ENCODE data around the gene GMDS. TPM values are rescaled to one million over a fixed set of nuclear protein-coding genes. Genes with fewer than 3 reads are reported as not detected.

Gene GMDS
- total RNA-seq, 1 donor from 2014 or later: 7.8 TPM

- no peaks in the 10 kb centered on the region for H3K27me3 ChIP-seq (ENCODE audit: control insufficient read depth in 3 of 3, insufficient read depth in 3 of 3, low read length in 3 of 3)
- H3K4me3 ChIP-seq (ENCODE audit: low read length in 3 of 3): no peak overlapping the region
Measured at GRCh38 chr6:1931817-1932216, 313.6 kb downstream of the GMDS start.

GRCh38 chr6:1930356-1930755 lies 315.0 kb downstream of the GMDS start:
- H3K9me3 ChIP-seq (ENCODE audit: control insufficient read depth in 3 of 3, low read length in 3 of 3): no peaks in the 10 kb centered on the region
- H3K27ac ChIP-seq (ENCODE audit: low read depth, low read length): no peak overlapping the region
- no peak overlapping the region for H3K4me3 ChIP-seq (ENCODE audit: low read length in 3 of 3)
- H3K36me3 ChIP-seq (ENCODE audit: control insufficient read depth in 3 of 3, insufficient read depth in 3 of 3, low read length in 3 of 3): no peaks in the 10 kb centered on the region
- H3K4me1 ChIP-seq (ENCODE audit: control insufficient read depth in 3 of 3, insufficient read depth in 3 of 3, low read length in 3 of 3): no peaks in the 10 kb centered on the region
- H3K9ac ChIP-seq (ENCODE audit: low read depth in 1 of 3, low read length in 3 of 3): no peak overlapping the region
- no peaks in the 10 kb centered on the region for H3K27me3 ChIP-seq (ENCODE audit: control insufficient read depth in 3 of 3, insufficient read depth in 3 of 3, low read length in 3 of 3)

More at GRCh38 chr6:1931817-1932216, 313.6 kb downstream of the GMDS start:
- Histone ChIP-seq H3K36me3 (ENCODE audit: control insufficient read depth in 3 of 3, insufficient read depth in 3 of 3, low read length in 3 of 3) (no peaks in the 10 kb centered on the region), H3K4me1 (ENCODE audit: control insufficient read depth in 3 of 3, insufficient read depth in 3 of 3, low read length in 3 of 3) (no peaks in the 10 kb centered on the region), H3K9me3 (ENCODE audit: control insufficient read depth in 3 of 3, low read length in 3 of 3) (no peaks in the 10 kb centered on the region), H3K27ac (ENCODE audit: low read depth, low read length) (no peak overlapping the region), H3K9ac (ENCODE audit: low read depth in 1 of 3, low read length in 3 of 3) (no peak overlapping the region)

GRCh38 chr6:1929931-1930330 lies 315.5 kb downstream of the GMDS start:
- Histone ChIP-seq H3K9ac (ENCODE audit: low read depth in 1 of 3, low read length in 3 of 3) (no peak overlapping the region), H3K4me1 (ENCODE audit: control insufficient read depth in 3 of 3, insufficient read depth in 3 of 3, low read length in 3 of 3) (no peaks in the 10 kb centered on the region), H3K27ac (ENCODE audit: low read depth, low read length) (no peak overlapping the region), H3K4me3 (ENCODE audit: low read length in 3 of 3) (no peak overlapping the region), H3K9me3 (ENCODE audit: control insufficient read depth in 3 of 3, low read length in 3 of 3) (no peaks in the 10 kb centered on the region), H3K27me3 (ENCODE audit: control insufficient read depth in 3 of 3, insufficient read depth in 3 of 3, low read length in 3 of 3) (no peaks in the 10 kb centered on the region), H3K36me3 (ENCODE audit: control insufficient read depth in 3 of 3, insufficient read depth in 3 of 3, low read length in 3 of 3) (no peaks in the 10 kb centered on the region)

GRCh38 chr6:1925743-1926430 lies 319.5 kb downstream of the GMDS start:
- Histone ChIP-seq H3K36me3 (ENCODE audit: control insufficient read depth in 3 of 3, insufficient read depth in 3 of 3, low read length in 3 of 3) (no peaks in the 10 kb centered on the region), H3K4me3 (ENCODE audit: low read length in 3 of 3) (no peak overlapping the region), H3K9me3 (ENCODE audit: control insufficient read depth in 3 of 3, low read length in 3 of 3) (no peaks in the 10 kb centered on the region), H3K27me3 (ENCODE audit: control insufficient read depth in 3 of 3, insufficient read depth in 3 of 3, low read length in 3 of 3) (no peaks in the 10 kb centered on the region), H3K27ac (ENCODE audit: low read depth, low read length) (no peak overlapping the region), H3K4me1 (ENCODE audit: control insufficient read depth in 3 of 3, insufficient read depth in 3 of 3, low read length in 3 of 3) (no peaks in the 10 kb centered on the region), H3K9ac (ENCODE audit: low read depth in 1 of 3, low read length in 3 of 3) (no peak overlapping the region)

DNA sequence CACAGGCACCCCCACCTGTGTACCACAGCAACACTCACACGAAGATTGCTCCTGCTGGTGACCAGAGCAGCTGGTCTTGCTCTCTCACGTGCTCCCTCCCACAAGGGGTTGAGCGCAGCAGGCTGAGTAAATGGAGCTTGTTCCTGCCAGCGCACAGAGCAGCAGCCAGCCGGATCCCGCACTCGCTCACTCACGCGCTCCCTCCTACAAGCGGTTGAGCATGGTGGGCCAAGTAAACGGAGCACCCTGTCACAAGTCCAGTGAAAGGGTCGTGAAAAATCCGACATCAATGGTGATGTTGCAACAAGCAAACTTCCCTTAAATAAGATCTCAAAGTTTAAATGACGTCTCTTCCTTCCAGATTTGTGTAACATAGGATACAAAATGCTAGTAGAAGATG lies 322.0 kb downstream of the GMDS start:
- H3K27me3 ChIP-seq (ENCODE audit: control insufficient read depth in 3 of 3, insufficient read depth in 3 of 3, low read length in 3 of 3): no peaks in the 10 kb centered on the region
- H3K9ac ChIP-seq (ENCODE audit: low read depth in 1 of 3, low read length in 3 of 3): no peak overlapping the region
- H3K27ac ChIP-seq (ENCODE audit: low read depth, low read length): no peak overlapping the region
- H3K9me3 ChIP-seq (ENCODE audit: control insufficient read depth in 3 of 3, low read length in 3 of 3): no peaks in the 10 kb centered on the region
- no peaks in the 10 kb centered on the region for H3K4me1 ChIP-seq (ENCODE audit: control insufficient read depth in 3 of 3, insufficient read depth in 3 of 3, low read length in 3 of 3)
- no peak overlapping the region for H3K4me3 ChIP-seq (ENCODE audit: low read length in 3 of 3)
- no peaks in the 10 kb centered on the region for H3K36me3 ChIP-seq (ENCODE audit: control insufficient read depth in 3 of 3, insufficient read depth in 3 of 3, low read length in 3 of 3)

DNA sequence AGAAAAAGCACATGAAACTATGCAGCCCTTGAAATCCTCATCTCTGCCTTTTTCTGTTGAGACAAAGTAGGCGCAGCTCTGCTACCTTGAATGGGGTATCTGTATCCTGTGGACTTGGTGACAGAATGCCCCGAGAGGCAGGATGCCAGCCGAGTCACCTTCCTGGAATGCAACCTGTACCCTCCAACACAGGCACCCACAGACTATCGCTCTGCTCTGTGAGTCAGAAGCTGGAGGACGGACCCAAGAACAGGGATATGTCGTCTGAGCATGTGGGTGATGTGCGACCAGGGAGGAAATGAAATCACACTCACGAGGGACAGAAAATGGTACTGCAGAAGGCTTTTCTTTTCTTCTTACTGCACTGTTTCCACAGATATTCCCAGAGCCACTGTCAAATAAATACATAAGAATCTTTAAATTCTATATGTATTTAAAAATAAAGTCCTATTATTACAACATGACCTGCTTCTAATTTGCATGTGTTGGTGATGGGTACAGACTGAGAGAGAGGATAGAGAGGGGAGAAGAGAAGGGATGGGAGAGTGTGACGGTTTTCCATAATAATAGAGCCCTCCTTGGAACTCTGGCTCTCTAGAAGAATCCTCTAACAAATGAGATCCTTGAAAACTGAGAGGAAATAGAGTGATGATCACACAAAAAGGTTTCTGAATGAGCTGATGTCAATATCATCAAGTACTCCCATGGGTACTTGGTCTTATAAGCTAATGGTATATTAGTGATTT lies 327.6 kb downstream of the GMDS start:
- Histone ChIP-seq H3K9me3 (ENCODE audit: control insufficient read depth in 3 of 3, low read length in 3 of 3) (no peaks in the 10 kb centered on the region), H3K27ac (ENCODE audit: low read depth, low read length) (no peak overlapping the region), H3K9ac (ENCODE audit: low read depth in 1 of 3, low read length in 3 of 3) (no peak overlapping the region), H3K36me3 (ENCODE audit: control insufficient read depth in 3 of 3, insufficient read depth in 3 of 3, low read length in 3 of 3) (no peaks in the 10 kb centered on the region), H3K4me3 (ENCODE audit: low read length in 3 of 3) (no peak overlapping the region), H3K27me3 (ENCODE audit: control insufficient read depth in 3 of 3, insufficient read depth in 3 of 3, low read length in 3 of 3) (no peaks in the 10 kb centered on the region), H3K4me1 (ENCODE audit: control insufficient read depth in 3 of 3, insufficient read depth in 3 of 3, low read length in 3 of 3) (no peaks in the 10 kb centered on the region)

DNA sequence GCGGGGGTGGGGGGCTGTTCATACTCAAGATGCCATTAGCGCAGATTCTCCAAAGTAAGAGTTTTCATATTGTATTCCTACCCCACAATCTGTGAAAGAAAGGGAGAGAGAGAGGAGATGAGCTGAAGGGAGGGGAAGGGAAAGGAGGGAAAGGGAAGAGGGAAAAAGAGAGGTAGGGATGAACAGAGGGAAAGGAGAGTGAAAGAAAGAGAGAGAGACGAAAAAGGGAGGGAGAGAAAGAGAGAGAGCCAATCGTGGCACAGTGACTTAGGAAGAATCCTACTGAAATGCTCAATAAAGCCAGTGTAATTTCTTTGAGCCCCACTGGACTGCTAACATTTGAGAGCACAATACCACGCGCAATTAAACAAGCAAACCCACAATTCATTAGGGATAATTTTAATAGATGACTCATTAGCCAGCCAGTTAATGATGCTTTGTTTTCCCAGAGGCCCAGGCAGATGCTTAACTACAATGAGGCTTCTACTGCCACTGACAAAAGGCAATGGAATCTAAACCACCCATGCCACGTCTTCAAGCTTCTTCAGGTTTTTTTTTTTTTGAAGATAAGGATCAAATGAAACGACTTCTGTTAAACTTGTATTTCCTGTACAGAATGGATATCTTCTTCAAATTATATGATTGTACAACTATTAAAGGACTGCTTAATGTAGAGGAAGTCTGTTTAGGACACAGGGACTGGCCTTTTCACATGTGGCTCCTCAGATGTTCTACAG lies 328.9 kb downstream of the GMDS start:
- H3K4me3 ChIP-seq (ENCODE audit: low read length in 3 of 3): no peak overlapping the region
- H3K27ac ChIP-seq (ENCODE audit: low read depth, low read length): no peak overlapping the region
- no peak overlapping the region for H3K9ac ChIP-seq (ENCODE audit: low read depth in 1 of 3, low read length in 3 of 3)
- H3K4me1 ChIP-seq (ENCODE audit: control insufficient read depth in 3 of 3, insufficient read depth in 3 of 3, low read length in 3 of 3): no peaks in the 10 kb centered on the region
- no peaks in the 10 kb centered on the region for H3K27me3 ChIP-seq (ENCODE audit: control insufficient read depth in 3 of 3, insufficient read depth in 3 of 3, low read length in 3 of 3)
- no peaks in the 10 kb centered on the region for H3K9me3 ChIP-seq (ENCODE audit: control insufficient read depth in 3 of 3, low read length in 3 of 3)
- no peaks in the 10 kb centered on the region for H3K36me3 ChIP-seq (ENCODE audit: control insufficient read depth in 3 of 3, insufficient read depth in 3 of 3, low read length in 3 of 3)

- H3K4me1 ChIP-seq (ENCODE audit: control insufficient read depth in 3 of 3, insufficient read depth in 3 of 3, low read length in 3 of 3): peaks cover 0 to 2% (median 0%) of the 10 kb centered on the region in 3 donors
Measured at GRCh38 chr6:1915226-1915625, 330.2 kb downstream of the GMDS start.

GRCh38 chr6:1913577-1913976 lies 331.8 kb downstream of the GMDS start:
- Histone ChIP-seq H3K27me3 (ENCODE audit: control insufficient read depth in 3 of 3, insufficient read depth in 3 of 3, low read length in 3 of 3) (no peaks in the 10 kb centered on the region), H3K9ac (ENCODE audit: low read depth in 1 of 3, low read length in 3 of 3) (no peak overlapping the region), H3K36me3 (ENCODE audit: control insufficient read depth in 3 of 3, insufficient read depth in 3 of 3, low read length in 3 of 3) (no peaks in the 10 kb centered on the region), H3K9me3 (ENCODE audit: control insufficient read depth in 3 of 3, low read length in 3 of 3) (no peaks in the 10 kb centered on the region), H3K27ac (ENCODE audit: low read depth, low read length) (no peak overlapping the region), H3K4me3 (ENCODE audit: low read length in 3 of 3) (no peak overlapping the region), H3K4me1 (ENCODE audit: control insufficient read depth in 3 of 3, insufficient read depth in 3 of 3, low read length in 3 of 3) (peaks cover 0 to 2% (median 0%) of the 10 kb centered on the region in 3 donors)

More at GRCh38 chr6:1915226-1915625, 330.2 kb downstream of the GMDS start:
- Histone ChIP-seq H3K9me3 (ENCODE audit: control insufficient read depth in 3 of 3, low read length in 3 of 3) (no peaks in the 10 kb centered on the region), H3K27ac (ENCODE audit: low read depth, low read length) (no peak overlapping the region), H3K36me3 (ENCODE audit: control insufficient read depth in 3 of 3, insufficient read depth in 3 of 3, low read length in 3 of 3) (no peaks in the 10 kb centered on the region), H3K4me3 (ENCODE audit: low read length in 3 of 3) (no peak overlapping the region), H3K27me3 (ENCODE audit: control insufficient read depth in 3 of 3, insufficient read depth in 3 of 3, low read length in 3 of 3) (no peaks in the 10 kb centered on the region), H3K9ac (ENCODE audit: low read depth in 1 of 3, low read length in 3 of 3) (no peak overlapping the region)

GRCh38 chr6:1912731-1913130 lies 332.7 kb downstream of the GMDS start:
- no peaks in the 10 kb centered on the region for H3K9me3 ChIP-seq (ENCODE audit: control insufficient read depth in 3 of 3, low read length in 3 of 3)
- no peaks in the 10 kb centered on the region for H3K27me3 ChIP-seq (ENCODE audit: control insufficient read depth in 3 of 3, insufficient read depth in 3 of 3, low read length in 3 of 3)
- no peak overlapping the region for H3K27ac ChIP-seq (ENCODE audit: low read depth, low read length)
- H3K36me3 ChIP-seq (ENCODE audit: control insufficient read depth in 3 of 3, insufficient read depth in 3 of 3, low read length in 3 of 3): no peaks in the 10 kb centered on the region
- H3K4me1 ChIP-seq (ENCODE audit: control insufficient read depth in 3 of 3, insufficient read depth in 3 of 3, low read length in 3 of 3): peaks cover 0 to 2% (median 0%) of the 10 kb centered on the region in 3 donors
- H3K4me3 ChIP-seq (ENCODE audit: low read length in 3 of 3): no peak overlapping the region
- H3K9ac ChIP-seq (ENCODE audit: low read depth in 1 of 3, low read length in 3 of 3): no peak overlapping the region

Measured in skeletal muscle tissue (tissue), 4 donors.